Uterus (tissue), 4 donors: ENCODE measurements around the gene LRP1B. TPM values are rescaled to one million over a fixed set of nuclear protein-coding genes. Genes with fewer than 3 reads are reported as not detected.

Source experiments
- DNase-seq, 2 donors: peaks; one replicate each; pipeline ENCODE4 v3.0.0-alpha.2; 2019 to 2020
- H3K27ac ChIP-seq, 2 donors: fragments of 200-600 bp; sonication (generic); 1 replicate in 1 of 2; 2 replicates in 1 of 2; pipeline ENCODE4 v1.5.1; 2016 to 2018
- H3K27me3 ChIP-seq, 2 donors: fragments of 200-600 bp; sonication (generic); one replicate each; pipeline ENCODE4 v1.5.1; 2018 to 2019; ENCODE audit warnings: control low read depth in 1 of 2
- H3K36me3 ChIP-seq, 2 donors: fragments of 200-600 bp; sonication (generic); one replicate each; pipeline ENCODE4 v1.5.1; 2019; ENCODE audit warnings: control low read depth in 1 of 2
- H3K4me1 ChIP-seq, 2 donors: fragments of 200-600 bp; sonication (generic); one replicate each; pipeline ENCODE4 v1.5.1; 2018 to 2019; ENCODE audit warnings: control low read depth in 1 of 2
- H3K4me3 ChIP-seq, 2 donors: fragments of 200-600 bp; sonication (generic); 1 replicate in 1 of 2; 2 replicates in 1 of 2; pipeline ENCODE4 v1.5.1; 2018 to 2019; ENCODE audit warnings: mild to moderate bottlenecking in 1 of 2
- H3K9me3 ChIP-seq, 2 donors: fragments of 200-600 bp; sonication (generic); one replicate each; pipeline ENCODE4 v1.5.1; 2019; ENCODE audit warnings: control low read depth in 1 of 2
- CTCF ChIP-seq, 4 experiments: fragments of 200-600 bp in 2 of 4; fragments of 450-650 bp in 2 of 4; sonication (generic) in 2 of 4; IDR thresholded peaks; one replicate each; pipeline ENCODE4 v1.5.1; 2016 to 2019; ENCODE audit warnings: antibody characterized with exemption in 4 of 4, mild to moderate bottlenecking in 2 of 4, moderate library complexity in 1 of 4
- POLR2A ChIP-seq, 2 donors: fragments of 450-650 bp; IDR thresholded peaks; one replicate each; pipeline ENCODE4 v1.6.1; 2016; ENCODE audit warnings: antibody characterized with exemption in 2 of 2, mild to moderate bottlenecking in 1 of 2, moderate library complexity in 1 of 2
- intact Hi-C: fragments of 100-400 bp; cut with DNase I; formaldehyde crosslinking; loops from one replicate; pipeline ENCODE4 v1.15.1; 2023; ENCODE audit warnings: low total_unique reads
- total RNA-seq, 4 donors: library from RNA; depleted of rRNA in 3 of 4; stranded (reverse); fragments of >200 nt in 3 of 4; gene quantifications; one replicate each; pipeline versions ENCODE4 v1.1.0 to v1.2.4, GENCODE V29; 2014 to 2023
- donor health status: DM: yes; HTN: yes; CAD: no.

The LRP1B gene
- total RNA-seq, 4 donors from 2014 or later = 0.29 to 7.3 (median 0.79) TPM; not detected in 1

- H3K9me3 ChIP-seq = no peaks in the 10 kb centered on the region
- H3K4me3 ChIP-seq = no peak overlapping the region
- intact Hi-C loops = no loop called here
- no peak overlapping the region for H3K27ac ChIP-seq
- no peaks in the 10 kb centered on the region for H3K27me3 ChIP-seq
- TF ChIP-seq POLR2A (IDR thresholded peaks at IDR 0.05) = no peak
- TF ChIP-seq CTCF (IDR thresholded peaks at IDR 0.05) = no peak
- no peak for DNase-seq
- no peaks in the 10 kb centered on the region for H3K36me3 ChIP-seq
- no peaks in the 10 kb centered on the region for H3K4me1 ChIP-seq
Measured at GRCh38 chr2:141522048-141522447, 608.8 kb downstream of the LRP1B start.

- no peaks in the 10 kb centered on the region for H3K4me1 ChIP-seq
- no peaks in the 10 kb centered on the region for H3K9me3 ChIP-seq
- H3K27ac ChIP-seq = no peak overlapping the region
- H3K27me3 ChIP-seq = no peaks in the 10 kb centered on the region
- intact Hi-C loops = no loop called here
- no peak for DNase-seq
- H3K4me3 ChIP-seq = no peak overlapping the region
- TF ChIP-seq CTCF (IDR thresholded peaks at IDR 0.05) (no peak), POLR2A (IDR thresholded peaks at IDR 0.05) (no peak)
- H3K36me3 ChIP-seq = no peaks in the 10 kb centered on the region
Measured at GRCh38 chr2:141519906-141520305, 610.9 kb downstream of the LRP1B start.

GRCh38 chr2:141517852-141518421 lies 612.9 kb downstream of the LRP1B start:
- Histone ChIP-seq H3K27me3 (no peaks in the 10 kb centered on the region), H3K36me3 (no peaks in the 10 kb centered on the region), H3K9me3 (no peaks in the 10 kb centered on the region), H3K4me1 (no peaks in the 10 kb centered on the region), H3K4me3 (no peak overlapping the region), H3K27ac (no peak overlapping the region)
- no peak for DNase-seq
- TF ChIP-seq CTCF (IDR thresholded peaks at IDR 0.05) = no peak
- TF ChIP-seq POLR2A (IDR thresholded peaks at IDR 0.05) = no peak
- intact Hi-C loops = no loop called here

- H3K27me3 ChIP-seq = no peaks in the 10 kb centered on the region
- intact Hi-C loops = no loop called here
- no peak overlapping the region for H3K4me3 ChIP-seq
- no peaks in the 10 kb centered on the region for H3K9me3 ChIP-seq
- no peak overlapping the region for H3K27ac ChIP-seq
- TF ChIP-seq CTCF (IDR thresholded peaks at IDR 0.05) = no peak
- TF ChIP-seq POLR2A (IDR thresholded peaks at IDR 0.05) = no peak
- no peaks in the 10 kb centered on the region for H3K4me1 ChIP-seq
- H3K36me3 ChIP-seq = no peaks in the 10 kb centered on the region
- DNase-seq = no peak
Measured at GRCh38 chr2:141517180-141517851, 613.5 kb downstream of the LRP1B start.

DNA sequence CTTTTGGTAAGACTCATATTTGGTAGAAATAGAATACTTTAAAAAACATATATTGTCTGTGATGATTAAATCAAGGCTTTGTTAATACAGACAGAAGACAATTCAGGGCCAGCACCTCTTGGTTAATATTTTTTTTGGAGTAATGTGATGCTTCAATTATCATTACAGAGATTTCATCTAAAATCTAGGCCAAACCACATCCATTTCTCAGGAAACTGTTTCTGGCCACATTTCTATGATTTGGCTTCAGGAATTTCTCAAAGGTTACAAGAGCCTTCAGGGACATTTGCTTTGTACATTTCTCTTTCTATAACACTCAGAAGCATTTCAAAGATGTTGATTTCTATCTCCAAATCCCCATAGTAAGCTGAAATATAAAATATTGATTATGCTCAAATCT lies 614.9 kb downstream of the LRP1B start:
- H3K27ac ChIP-seq = no peak overlapping the region
- TF ChIP-seq CTCF (IDR thresholded peaks at IDR 0.05) (no peak), POLR2A (IDR thresholded peaks at IDR 0.05) (no peak)
- intact Hi-C loops = no loop called here

More for the DNA sequence above, 614.9 kb downstream of the LRP1B start:
- Histone ChIP-seq H3K36me3 (no peaks in the 10 kb centered on the region), H3K27me3 (no peaks in the 10 kb centered on the region), H3K4me3 (no peak overlapping the region), H3K9me3 (no peaks in the 10 kb centered on the region), H3K4me1 (no peaks in the 10 kb centered on the region)
- no peak for DNase-seq
